T-helper 17 cell (primary cell): Measurements from ENCODE around the gene RPRD1A. TPM values are rescaled to one million over a fixed set of nuclear protein-coding genes. Genes with fewer than 3 reads are reported as not detected.
"Not testable (repeated sequence)": the region's sequence is repeated elsewhere in the genome, so short reads cannot be mapped to it uniquely, and the experiment has no call there.

Source experiments
- ATAC-seq: fragments of 150-1000 bp; cut with Tn5 transposase; 2 replicates; pipeline ENCODE4 v1.10.0; 2021; ENCODE audit warnings: mild to moderate bottlenecking, moderate library complexity
- DNase-seq, 3 donors: peaks; one replicate each; pipeline versions ENCODE4 v3.0.0 to v3.0.0-alpha.2; 2020 to 2021
- H3K9me3 ChIP-seq: one replicate; pipeline ENCODE4 v1.7.0; 2013; ENCODE audit warnings: low read length, mild to moderate bottlenecking; ENCODE audit not compliant: control insufficient read depth, poor library complexity, severe bottlenecking
- H3K27ac Mint-ChIP-seq: one replicate; pipeline ENCODE4 v1.8.0; 2022; ENCODE audit warnings: mild to moderate bottlenecking, moderate library complexity, mixed read lengths
- H3K27me3 Mint-ChIP-seq: one replicate; pipeline ENCODE4 v1.8.0; 2022; ENCODE audit warnings: mixed read lengths
- H3K36me3 Mint-ChIP-seq: one replicate; pipeline ENCODE4 v1.8.0; 2022; ENCODE audit warnings: low read depth, mixed read lengths
- H3K4me1 Mint-ChIP-seq: one replicate; pipeline ENCODE4 v1.8.0; 2022; ENCODE audit warnings: mild to moderate bottlenecking, mixed read lengths
- H3K4me3 Mint-ChIP-seq: one replicate; pipeline ENCODE4 v1.8.0; 2022; ENCODE audit warnings: mild to moderate bottlenecking, moderate library complexity, mixed read lengths
- total RNA-seq, 4 donors: library from RNA in 2 of 4; stranded (reverse) in 2 of 4; gene quantifications; one replicate each; pipeline ENCODE4 v1.2.3 and lab custom pipeline; 2022 to 2026

Gene RPRD1A
- total RNA-seq, 2 donors from 2014 or later: 14.9 to 20.5 TPM

DNA sequence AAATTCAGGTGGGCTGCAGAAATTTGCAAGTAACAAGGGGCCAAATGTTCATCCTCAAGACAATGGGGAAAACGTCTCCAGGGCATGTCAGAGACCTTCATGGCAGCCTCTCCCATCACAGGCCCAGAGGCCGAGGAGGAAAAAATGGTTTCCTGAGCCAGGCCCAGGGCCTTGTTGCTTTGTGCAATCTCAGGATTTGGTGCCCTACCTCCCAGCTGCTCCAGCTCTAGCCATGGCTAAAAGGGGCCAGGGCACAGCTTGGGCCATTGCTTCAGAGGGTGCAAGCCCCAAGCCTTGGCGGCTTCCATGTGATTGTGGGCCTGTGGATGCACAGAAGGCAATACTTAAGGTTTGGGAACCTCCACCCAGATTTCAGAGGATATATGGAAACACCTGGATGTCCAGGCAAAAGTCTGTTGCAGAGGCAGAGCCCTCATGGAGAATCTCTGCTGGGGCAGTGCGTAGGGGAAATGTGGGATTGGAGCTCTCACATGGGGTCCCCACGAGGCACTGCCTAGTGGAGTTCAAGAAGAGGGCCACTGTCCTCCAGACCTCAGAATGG, 29.2 kb downstream of the RPRD1A start:
- Mint-ChIP-seq H3K36me3 (peaks cover 2% of the 10 kb centered on the region), H3K27me3 (no peaks in the 10 kb centered on the region), H3K4me1 (peaks cover 36% of the 10 kb centered on the region), H3K27ac (no peak overlapping the region), H3K4me3 (no peak overlapping the region)
- DNase-seq (no peak), ATAC-seq (no peak)
- H3K9me3 ChIP-seq: no peaks in the 10 kb centered on the region

DNA sequence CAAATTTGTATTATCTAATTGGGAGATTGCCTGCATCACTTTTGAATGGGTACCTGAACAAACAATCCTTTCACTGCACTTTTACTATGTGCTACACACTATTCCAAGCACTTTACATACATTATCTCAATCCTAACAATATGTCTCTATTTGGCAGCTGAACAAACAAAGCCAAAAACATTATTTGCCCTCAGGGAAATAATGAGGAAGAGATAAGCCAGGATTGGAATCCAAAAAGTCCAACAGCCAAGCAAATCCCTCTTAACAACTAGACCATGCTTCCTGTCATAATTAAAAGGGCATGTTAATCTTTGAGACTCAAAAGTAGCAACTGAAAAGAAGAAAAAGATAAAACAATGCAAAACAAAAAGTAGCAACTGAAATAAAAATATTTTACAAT, 32.1 kb downstream of the RPRD1A start:
- no peaks in the 10 kb centered on the region for H3K9me3 ChIP-seq
- peak overlapping the region; percentile 86 for H3K27ac Mint-ChIP-seq
- H3K4me1 Mint-ChIP-seq: peaks cover 29% of the 10 kb centered on the region
- DNase-seq (no peak), ATAC-seq (no peak)
- no peak overlapping the region for H3K4me3 Mint-ChIP-seq
- H3K36me3 Mint-ChIP-seq: peaks cover 8% of the 10 kb centered on the region
- no peaks in the 10 kb centered on the region for H3K27me3 Mint-ChIP-seq

DNA sequence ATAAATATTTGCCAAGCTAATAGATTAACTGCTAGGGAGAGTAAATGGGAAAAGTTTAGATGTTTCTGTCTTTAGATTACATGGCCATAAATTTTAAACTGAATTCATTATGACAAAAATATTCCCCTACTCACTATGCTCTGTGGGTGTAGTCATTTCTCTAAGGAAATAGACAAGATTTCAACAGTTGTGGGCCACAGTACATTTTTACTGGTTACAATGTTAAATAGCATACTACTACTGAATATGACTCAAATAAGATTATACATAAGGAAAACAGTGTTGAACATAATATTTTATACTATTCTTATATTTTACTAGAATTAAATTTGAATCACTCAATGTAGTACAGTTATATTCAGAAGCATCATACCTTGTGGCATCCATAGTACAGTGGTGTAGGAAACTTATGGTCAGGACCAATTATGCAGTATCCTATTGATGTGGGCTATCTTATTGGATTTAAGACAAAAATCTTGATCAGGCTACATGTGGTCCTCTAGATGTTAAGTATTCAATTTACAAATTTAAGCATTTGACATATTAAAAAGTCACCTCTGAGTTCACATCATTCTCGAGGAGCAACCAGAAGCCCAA, 33.0 kb downstream of the RPRD1A start:
- Mint-ChIP-seq H3K4me3 (no peak overlapping the region), H3K27ac (no peak overlapping the region), H3K27me3 (no peaks in the 10 kb centered on the region), H3K4me1 (peaks cover 29% of the 10 kb centered on the region), H3K36me3 (peaks cover 8% of the 10 kb centered on the region)
- ATAC-seq (no peak), DNase-seq (no peak)
- H3K9me3 ChIP-seq: no peaks in the 10 kb centered on the region

DNA sequence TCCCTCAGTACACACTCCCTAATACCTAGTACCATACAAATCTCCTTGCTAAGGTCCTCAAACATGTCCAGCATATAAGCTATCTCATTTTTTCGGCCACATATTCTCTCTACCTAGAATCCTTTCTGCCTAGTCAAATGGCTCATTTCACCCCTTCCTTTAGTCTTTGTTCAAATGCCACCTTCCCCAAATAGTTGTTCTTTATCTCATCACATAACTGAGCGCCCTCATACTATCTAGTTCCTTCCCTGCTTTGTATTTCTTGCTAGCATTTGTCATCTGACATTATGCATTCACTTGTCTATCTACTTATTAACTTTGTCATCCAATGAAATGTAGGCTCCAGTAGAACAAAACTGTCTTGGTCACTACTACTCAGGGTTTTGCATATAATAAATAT, 35.5 kb downstream of the RPRD1A start:
- H3K27ac Mint-ChIP-seq: peak overlapping the region; percentile 54
- ATAC-seq (no peak), DNase-seq (no peak)
- H3K4me1 Mint-ChIP-seq: peaks cover 33% of the 10 kb centered on the region
- no peaks in the 10 kb centered on the region for H3K27me3 Mint-ChIP-seq
- peaks cover 6% of the 10 kb centered on the region for H3K36me3 Mint-ChIP-seq
- H3K4me3 Mint-ChIP-seq: no peak overlapping the region
- H3K9me3 ChIP-seq: no peaks in the 10 kb centered on the region

DNA sequence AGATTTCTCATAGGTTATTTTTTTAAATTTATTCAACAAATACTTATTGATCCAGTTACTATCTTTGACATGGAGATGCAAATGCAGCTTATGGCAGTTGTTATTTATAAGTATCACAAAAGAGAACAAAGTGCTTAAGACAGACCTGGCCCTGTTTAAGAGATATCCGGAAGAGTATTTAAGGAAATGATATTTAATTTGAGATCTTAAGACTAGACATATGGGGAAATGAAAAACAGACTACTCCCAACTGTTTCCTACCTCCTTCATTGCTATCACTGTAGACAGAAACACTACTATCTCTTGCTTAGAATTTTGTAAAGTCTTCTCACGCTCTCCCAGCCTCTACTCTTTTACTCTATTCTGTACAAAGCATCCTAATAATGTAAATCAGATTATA, 36.0 kb downstream of the RPRD1A start:
- ATAC-seq (no peak), DNase-seq (no peak)
- peak overlapping the region; percentile 54 for H3K27ac Mint-ChIP-seq
- peaks cover 6% of the 10 kb centered on the region for H3K36me3 Mint-ChIP-seq
- peaks cover 33% of the 10 kb centered on the region for H3K4me1 Mint-ChIP-seq
- H3K9me3 ChIP-seq: no peaks in the 10 kb centered on the region
- no peak overlapping the region for H3K4me3 Mint-ChIP-seq
- H3K27me3 Mint-ChIP-seq: no peaks in the 10 kb centered on the region

DNA sequence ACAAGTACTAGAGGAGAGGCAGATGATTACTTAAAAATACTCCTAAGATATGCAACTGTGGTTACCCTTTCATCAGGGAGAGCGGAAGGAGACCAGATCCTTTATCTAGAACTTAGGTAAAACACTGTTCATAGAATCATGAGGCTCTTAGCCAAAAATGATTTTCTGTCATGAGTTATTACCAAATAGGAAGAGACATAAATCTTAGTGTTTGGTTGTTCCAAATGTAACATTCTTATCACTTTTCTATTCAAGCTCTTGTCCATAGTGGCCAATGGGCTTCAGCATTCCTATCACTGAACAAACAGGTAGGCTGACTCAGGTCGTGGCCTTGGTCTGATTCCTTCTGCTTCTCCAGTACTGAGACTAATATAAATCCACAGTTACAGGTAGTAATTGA, 38.5 kb downstream of the RPRD1A start:
- DNase-seq (no peak), ATAC-seq (no peak)
- H3K27me3 Mint-ChIP-seq: no peaks in the 10 kb centered on the region
- no peaks in the 10 kb centered on the region for H3K9me3 ChIP-seq
- peak overlapping the region; percentile 19 for H3K27ac Mint-ChIP-seq
- peaks cover 22% of the 10 kb centered on the region for H3K4me1 Mint-ChIP-seq
- peaks cover 6% of the 10 kb centered on the region for H3K36me3 Mint-ChIP-seq
- no peak overlapping the region for H3K4me3 Mint-ChIP-seq

DNA sequence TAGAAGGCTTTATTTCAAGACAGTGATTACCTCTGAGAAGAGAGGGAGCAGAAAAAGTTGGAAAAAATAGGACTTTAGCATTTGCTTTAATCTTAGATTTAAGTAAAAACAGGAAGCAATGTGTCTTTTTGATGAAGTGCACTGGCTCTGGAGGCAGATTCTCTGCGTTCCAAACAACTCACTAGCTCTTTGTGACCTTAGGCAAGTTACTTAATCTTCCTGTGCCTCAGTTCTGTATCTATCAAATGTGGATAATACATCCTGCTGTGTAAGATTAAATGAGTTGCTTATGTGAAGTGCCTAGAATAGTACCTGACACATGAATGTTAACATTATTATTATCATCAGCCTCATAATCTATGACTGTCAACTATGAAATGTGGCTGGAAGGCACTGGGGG, 42.3 kb downstream of the RPRD1A start:
- Mint-ChIP-seq H3K27me3 (no peaks in the 10 kb centered on the region), H3K4me1 (peaks cover 7% of the 10 kb centered on the region), H3K27ac (no peak overlapping the region), H3K4me3 (no peak overlapping the region), H3K36me3 (no peaks in the 10 kb centered on the region)
- no peak for DNase-seq
- ATAC-seq: no peak
- no peaks in the 10 kb centered on the region for H3K9me3 ChIP-seq

DNA sequence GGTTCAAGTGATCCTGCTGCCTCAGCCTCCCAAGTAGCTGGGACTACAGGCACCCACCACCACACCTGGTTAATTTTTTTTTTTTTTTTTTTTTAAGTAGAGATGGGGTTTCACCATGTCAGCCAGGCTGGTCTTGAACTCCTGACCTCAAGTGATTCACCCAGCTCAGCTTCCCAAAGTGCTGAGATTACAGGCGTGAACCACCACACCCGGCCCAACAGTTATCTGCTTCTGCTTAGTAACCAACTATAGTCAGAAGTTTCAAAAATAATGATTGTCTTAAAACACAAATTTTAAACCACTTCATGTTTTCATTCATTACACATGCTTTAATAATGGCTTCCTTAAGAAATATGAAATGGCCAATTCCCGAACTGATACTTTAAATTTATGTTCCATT, 43.1 kb downstream of the RPRD1A start:
- H3K27me3 Mint-ChIP-seq, H3K9me3 ChIP-seq, H3K4me3 Mint-ChIP-seq, ATAC-seq, H3K4me1 Mint-ChIP-seq, H3K27ac Mint-ChIP-seq, H3K36me3 Mint-ChIP-seq, DNase-seq: not testable (repeated sequence)

DNA sequence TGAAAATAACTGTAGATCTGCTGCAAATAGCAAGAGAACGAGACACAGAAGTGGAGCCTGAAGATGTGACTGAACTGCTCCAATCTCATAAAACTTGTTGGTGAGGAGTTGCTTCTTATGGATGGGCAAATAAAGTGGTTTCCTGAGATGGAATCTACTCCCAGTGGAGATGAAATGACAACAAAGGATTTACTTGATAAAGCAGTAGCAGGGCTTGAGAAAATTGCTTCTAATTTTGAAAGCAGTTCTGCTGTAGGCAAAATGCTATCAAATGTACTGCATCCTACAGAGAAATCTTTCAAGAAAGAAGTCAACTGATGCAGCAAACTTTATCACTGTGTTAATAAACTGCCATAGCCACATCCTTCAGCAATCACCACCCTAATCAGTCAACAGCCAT, 44.0 kb downstream of the RPRD1A start:
- Mint-ChIP-seq H3K27ac (no peak overlapping the region), H3K4me3 (no peak overlapping the region), H3K36me3 (no peaks in the 10 kb centered on the region), H3K4me1 (peaks cover 3% of the 10 kb centered on the region), H3K27me3 (no peaks in the 10 kb centered on the region)
- ATAC-seq (no peak), DNase-seq (no peak)
- H3K9me3 ChIP-seq: no peaks in the 10 kb centered on the region

DNA sequence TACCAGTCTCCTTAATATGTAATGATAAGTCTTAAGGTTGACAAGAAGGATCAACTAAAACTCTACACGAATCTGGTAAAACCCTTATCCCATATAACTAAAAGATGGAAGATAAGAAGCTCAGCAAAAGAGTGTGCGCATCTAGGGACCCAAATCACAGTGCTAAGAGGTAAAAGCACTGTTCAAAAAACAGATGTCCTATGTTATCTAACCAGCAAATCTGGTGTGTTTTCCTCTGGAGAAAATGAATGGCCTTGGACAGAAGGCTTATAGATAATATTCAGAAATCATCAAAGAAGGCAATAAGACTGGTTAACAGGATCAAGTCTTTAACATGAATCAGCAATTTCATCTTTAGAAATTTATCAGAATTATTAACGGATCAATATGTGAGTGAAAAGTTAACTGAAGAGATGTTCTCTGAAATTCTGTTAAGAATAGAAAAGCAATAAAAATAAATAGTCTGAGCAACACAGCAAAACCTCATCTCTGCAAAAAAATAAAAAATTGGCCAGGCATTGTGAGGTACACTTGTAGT, 47.1 kb downstream of the RPRD1A start:
- Mint-ChIP-seq H3K36me3 (peaks cover 2% of the 10 kb centered on the region), H3K4me3 (no peak overlapping the region), H3K4me1 (peaks cover 7% of the 10 kb centered on the region), H3K27me3 (no peaks in the 10 kb centered on the region), H3K27ac (no peak overlapping the region)
- no peaks in the 10 kb centered on the region for H3K9me3 ChIP-seq
- ATAC-seq (no peak), DNase-seq (no peak)

DNA sequence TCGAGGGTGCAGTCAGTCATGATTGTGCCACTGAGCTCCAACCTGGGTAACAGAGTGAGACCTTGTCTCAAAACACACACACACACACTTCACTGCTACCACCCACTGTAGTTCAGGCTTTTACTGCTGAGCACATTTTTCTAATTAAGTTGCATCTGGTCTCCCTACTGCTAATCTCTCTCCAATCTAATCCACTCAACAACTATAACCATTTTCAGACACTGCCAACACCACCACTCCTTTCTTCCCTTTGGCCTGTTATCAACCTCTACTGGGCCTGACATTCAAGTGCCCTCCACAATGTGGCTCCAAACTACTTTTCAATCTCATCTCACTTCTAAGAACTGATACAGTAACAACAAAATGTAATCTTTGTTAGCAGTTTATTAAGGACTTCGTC, 50.1 kb downstream of the RPRD1A start:
- H3K9me3 ChIP-seq: no peaks in the 10 kb centered on the region
- no peak for DNase-seq
- no peak overlapping the region for H3K27ac Mint-ChIP-seq
- no peak for ATAC-seq
- peaks cover 7% of the 10 kb centered on the region for H3K4me1 Mint-ChIP-seq
- H3K4me3 Mint-ChIP-seq: no peak overlapping the region
- no peaks in the 10 kb centered on the region for H3K27me3 Mint-ChIP-seq
- H3K36me3 Mint-ChIP-seq: peaks cover 4% of the 10 kb centered on the region

DNA sequence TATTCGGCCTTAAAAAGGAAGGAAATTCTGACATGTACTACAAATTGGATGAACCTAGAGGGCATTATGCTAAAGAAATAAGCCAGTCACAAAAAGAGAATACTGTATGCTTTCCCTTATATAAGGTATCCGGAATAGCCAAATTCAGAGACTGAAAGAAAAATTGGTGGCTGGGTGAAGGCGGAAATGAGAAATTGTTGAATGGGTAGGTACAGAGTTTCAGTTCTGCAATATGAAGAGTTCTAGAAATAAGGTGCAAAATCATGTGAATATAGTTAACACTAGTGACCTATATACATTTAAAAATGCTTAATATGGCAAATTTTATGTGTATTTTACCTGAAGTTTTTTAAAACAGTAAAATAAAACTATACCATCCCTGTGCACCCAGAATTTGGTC, 51.7 kb downstream of the RPRD1A start:
- no peak overlapping the region for H3K27ac Mint-ChIP-seq
- ATAC-seq (no peak), DNase-seq (no peak)
- peaks cover 4% of the 10 kb centered on the region for H3K36me3 Mint-ChIP-seq
- no peak overlapping the region for H3K4me3 Mint-ChIP-seq
- peaks cover 4% of the 10 kb centered on the region for H3K4me1 Mint-ChIP-seq
- no peaks in the 10 kb centered on the region for H3K9me3 ChIP-seq
- H3K27me3 Mint-ChIP-seq: no peaks in the 10 kb centered on the region

DNA sequence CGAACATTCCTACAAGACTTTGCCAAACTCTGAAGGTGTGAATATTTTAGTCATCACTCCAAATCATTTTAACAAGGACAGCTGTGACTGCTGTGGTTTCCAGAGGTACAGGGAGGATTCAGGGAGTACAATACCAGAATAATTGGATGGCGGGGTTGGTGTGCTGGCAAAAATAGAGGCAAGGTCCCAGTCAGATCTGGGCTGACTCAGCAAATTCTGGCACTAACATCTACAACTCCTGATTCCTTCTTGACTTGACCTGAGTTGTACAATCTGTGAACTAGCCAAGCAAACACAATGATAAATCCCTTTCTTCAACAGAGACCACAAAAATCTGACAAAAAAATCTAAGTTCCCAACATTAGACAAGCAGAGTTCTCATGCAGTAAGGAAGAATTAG, 54.5 kb downstream of the RPRD1A start:
- ATAC-seq: no peak
- Mint-ChIP-seq H3K27me3 (no peaks in the 10 kb centered on the region), H3K36me3 (peaks cover 4% of the 10 kb centered on the region), H3K27ac (no peak overlapping the region), H3K4me1 (peaks cover 4% of the 10 kb centered on the region), H3K4me3 (no peak overlapping the region)
- H3K9me3 ChIP-seq: no peaks in the 10 kb centered on the region
- DNase-seq: no peak

DNA sequence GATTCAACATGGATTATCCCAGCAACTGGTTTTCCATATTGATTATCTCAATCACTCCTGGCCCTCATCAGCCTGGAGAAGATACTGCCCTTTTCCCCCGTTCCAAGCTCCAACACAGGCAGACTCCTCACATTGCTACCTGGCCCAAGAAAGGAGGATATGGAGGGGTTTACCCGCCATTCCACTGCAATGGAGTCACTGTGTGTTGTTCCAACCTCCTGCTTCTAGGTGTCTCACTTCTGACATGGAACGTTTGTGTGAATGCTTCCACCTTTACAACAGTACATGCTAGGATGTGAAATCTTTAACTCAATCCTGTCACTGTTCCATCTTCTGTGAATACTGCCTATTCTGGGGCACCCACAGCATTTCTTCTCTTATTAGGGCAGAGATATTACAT, 58.1 kb downstream of the RPRD1A start:
- H3K4me1 Mint-ChIP-seq: peaks cover 2% of the 10 kb centered on the region
- no peaks in the 10 kb centered on the region for H3K27me3 Mint-ChIP-seq
- no peaks in the 10 kb centered on the region for H3K9me3 ChIP-seq
- H3K4me3 Mint-ChIP-seq: no peak overlapping the region
- no peak for ATAC-seq
- peaks cover 2% of the 10 kb centered on the region for H3K36me3 Mint-ChIP-seq
- H3K27ac Mint-ChIP-seq: no peak overlapping the region
- DNase-seq: no peak
